SU-DHL-6 (cell line): ENCODE measurements around the gene PPP4R3A.

Source experiments
- H2AFZ ChIP-seq: fragments of 200-600 bp; sonication (generic); 2 replicates; pipeline ENCODE4 v1.6.1; 2014; ENCODE audit warnings: low read depth, mild to moderate bottlenecking, moderate library complexity, mixed read lengths, antibody characterized with exemption, low read length; ENCODE audit not compliant: severe bottlenecking
- H3F3A ChIP-seq: fragments of 200-600 bp; shearing (Covaris generic); 2 replicates; pipeline ENCODE4 v1.6.0; 2016; ENCODE audit warnings: antibody characterized with exemption, mild to moderate bottlenecking; ENCODE audit not compliant: insufficient read depth
- H3K27ac ChIP-seq: fragments of 200-600 bp; sonication (generic); 2 replicates; pipeline ENCODE4 v1.5.1; 2016; ENCODE audit warnings: low read depth, mild to moderate bottlenecking, low read length, moderate library complexity, mixed read lengths
- H3K27me3 ChIP-seq: fragments of 200-600 bp; sonication (generic), shearing (Covaris generic); 2 replicates; pipeline ENCODE4 v1.6.0; 2014; ENCODE audit warnings: mild to moderate bottlenecking, low read length
- H3K36me3 ChIP-seq: fragments of 200-600 bp; sonication (generic); 2 replicates; pipeline ENCODE4 v1.6.1; 2014; ENCODE audit warnings: mild to moderate bottlenecking, low read length, mixed read lengths
- H3K4me2 ChIP-seq: fragments of 300-600, 200-600 bp; shearing (Covaris generic), sonication (generic); 2 replicates; pipeline ENCODE4 v1.6.0; 2014; ENCODE audit warnings: low read length, low read depth, mild to moderate bottlenecking; ENCODE audit not compliant: poor library complexity, severe bottlenecking
- H3K4me3 ChIP-seq: fragments of 200-600 bp; sonication (generic); 2 replicates; pipeline ENCODE4 v1.5.1; 2014; ENCODE audit warnings: antibody characterized with exemption, low read length, mild to moderate bottlenecking, mixed read lengths; ENCODE audit not compliant: insufficient read depth, poor library complexity, severe bottlenecking
- H3K79me2 ChIP-seq: fragments of 200-600 bp; sonication (generic); 2 replicates; pipeline ENCODE4 v1.6.1; 2014; ENCODE audit warnings: mild to moderate bottlenecking, low read length, moderate library complexity; ENCODE audit not compliant: insufficient read depth
- H3K9ac ChIP-seq: fragments of 200-600 bp; sonication (generic); 2 replicates; pipeline ENCODE4 v1.7.0; 2014; ENCODE audit warnings: mild to moderate bottlenecking, low read length
- H3K9me2 ChIP-seq: fragments of 200-600 bp; sonication (generic); replicated peaks from 2 replicates; pipeline ENCODE4 v1.6.1; 2014; ENCODE audit warnings: low read length; ENCODE audit not compliant: insufficient read depth
- H3K9me3 ChIP-seq: fragments of 200-600 bp; sonication (generic); 2 replicates; pipeline ENCODE4 v1.6.1; 2014; ENCODE audit warnings: low read length, mixed read lengths; ENCODE audit not compliant: insufficient read depth
- H4K20me1 ChIP-seq: fragments of 200-600 bp; sonication (generic); 2 replicates; pipeline ENCODE4 v1.6.1; 2014; ENCODE audit warnings: low read depth, mild to moderate bottlenecking, antibody characterized with exemption, low read length, moderate library complexity, mixed read lengths
- EZH2phosphoT487 ChIP-seq: fragments of 200-600 bp; sonication (generic), shearing (Covaris generic); conservative IDR thresholded peaks from 2 replicates; pipeline ENCODE4 v1.6.1; 2018; ENCODE audit warnings: mild to moderate bottlenecking, antibody characterized with exemption, low read length, moderate library complexity, mixed read lengths
- TF ChIP-seq, protein P1 (sequence below): fragments of 200-600 bp; sonication (generic); IDR thresholded peaks from one replicate; pipeline ENCODE4 v1.5.1; 2017; ENCODE audit warnings: antibody characterized with exemption, mild to moderate bottlenecking, low read length, moderate library complexity; ENCODE audit not compliant: insufficient read depth, poor library complexity, severe bottlenecking

The PPP4R3A gene

DNA sequence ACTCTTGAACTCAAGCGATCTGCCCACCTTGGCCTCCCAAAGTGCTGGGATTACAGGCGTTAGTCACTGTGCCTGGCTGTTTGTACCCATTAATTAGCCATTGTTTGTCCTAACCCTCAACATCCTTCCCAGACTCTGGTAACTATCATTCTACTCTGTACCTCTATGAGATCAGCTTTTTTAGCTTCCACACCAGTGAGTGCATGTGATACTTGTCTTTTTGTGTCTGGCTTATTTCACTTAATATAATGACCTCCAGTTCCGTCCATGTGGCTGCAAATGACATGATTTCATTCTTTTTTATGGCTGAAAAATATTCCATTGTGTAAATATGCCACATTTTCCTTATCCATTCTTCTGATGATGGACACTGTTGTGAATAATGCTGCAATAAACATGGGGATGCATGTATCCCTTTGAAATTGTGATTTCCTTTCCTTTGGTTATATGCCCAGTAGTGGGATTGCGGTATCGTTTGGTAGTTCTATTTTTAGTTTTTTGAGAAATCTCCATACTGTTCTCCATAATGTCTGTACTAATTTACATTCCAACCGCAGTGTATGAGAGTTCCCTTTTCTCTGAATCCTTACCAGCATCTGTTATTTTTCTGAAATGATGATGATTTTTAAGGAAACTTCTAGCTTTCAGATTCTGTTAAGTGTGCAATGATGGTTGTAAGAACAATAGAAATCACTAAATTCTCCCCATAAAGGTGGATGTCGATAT is 6.7 kb upstream of the PPP4R3A start:
- Histone ChIP-seq H3K4me3 (no peak overlapping the region), H3F3A (no peaks in the 10 kb centered on the region), H2AFZ (no peak overlapping the region), H3K9ac (no peak overlapping the region), H3K79me2 (no peaks in the 10 kb centered on the region), H3K27me3 (no peaks in the 10 kb centered on the region), H3K9me3 (no peaks in the 10 kb centered on the region), H3K9me2 (no peaks in the 10 kb centered on the region), H3K36me3 (no peaks in the 10 kb centered on the region), H4K20me1 (no peaks in the 10 kb centered on the region), H3K27ac (no peak overlapping the region), H3K4me2 (no peak overlapping the region)
- TF ChIP-seq, protein P1, sequence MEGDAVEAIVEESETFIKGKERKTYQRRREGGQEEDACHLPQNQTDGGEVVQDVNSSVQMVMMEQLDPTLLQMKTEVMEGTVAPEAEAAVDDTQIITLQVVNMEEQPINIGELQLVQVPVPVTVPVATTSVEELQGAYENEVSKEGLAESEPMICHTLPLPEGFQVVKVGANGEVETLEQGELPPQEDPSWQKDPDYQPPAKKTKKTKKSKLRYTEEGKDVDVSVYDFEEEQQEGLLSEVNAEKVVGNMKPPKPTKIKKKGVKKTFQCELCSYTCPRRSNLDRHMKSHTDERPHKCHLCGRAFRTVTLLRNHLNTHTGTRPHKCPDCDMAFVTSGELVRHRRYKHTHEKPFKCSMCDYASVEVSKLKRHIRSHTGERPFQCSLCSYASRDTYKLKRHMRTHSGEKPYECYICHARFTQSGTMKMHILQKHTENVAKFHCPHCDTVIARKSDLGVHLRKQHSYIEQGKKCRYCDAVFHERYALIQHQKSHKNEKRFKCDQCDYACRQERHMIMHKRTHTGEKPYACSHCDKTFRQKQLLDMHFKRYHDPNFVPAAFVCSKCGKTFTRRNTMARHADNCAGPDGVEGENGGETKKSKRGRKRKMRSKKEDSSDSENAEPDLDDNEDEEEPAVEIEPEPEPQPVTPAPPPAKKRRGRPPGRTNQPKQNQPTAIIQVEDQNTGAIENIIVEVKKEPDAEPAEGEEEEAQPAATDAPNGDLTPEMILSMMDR: no peak
- TF ChIP-seq EZH2phosphoT487: no peak

DNA sequence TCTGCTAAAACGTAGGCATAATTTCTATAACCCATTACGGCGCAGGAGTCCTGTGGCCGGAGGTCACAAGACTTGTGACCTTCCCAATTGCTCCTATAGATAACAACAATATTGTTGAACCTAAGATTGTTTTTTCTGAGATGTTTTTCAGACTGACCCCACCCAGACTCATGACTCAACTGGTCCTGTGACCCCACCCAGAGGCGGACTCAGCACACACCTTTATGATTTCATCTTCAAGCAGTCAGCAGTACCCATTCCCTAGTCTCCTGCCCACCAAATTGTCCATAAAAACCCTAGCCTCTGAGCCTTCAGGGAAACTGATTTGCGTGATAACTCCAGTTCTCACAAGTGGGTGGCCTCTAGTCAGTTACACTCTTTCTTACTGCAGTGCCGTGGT is 5.9 kb upstream of the PPP4R3A start:
- no peaks in the 10 kb centered on the region for H3K79me2 ChIP-seq
- H3K9me2 ChIP-seq: no peaks in the 10 kb centered on the region
- H3K36me3 ChIP-seq: no peaks in the 10 kb centered on the region
- no peaks in the 10 kb centered on the region for H3F3A ChIP-seq
- H3K4me2 ChIP-seq: no peak overlapping the region
- no peaks in the 10 kb centered on the region for H3K27me3 ChIP-seq
- H4K20me1 ChIP-seq: no peaks in the 10 kb centered on the region
- no peaks in the 10 kb centered on the region for H3K9me3 ChIP-seq
- TF ChIP-seq EZH2phosphoT487: no peak
- TF ChIP-seq, protein P1: no peak
- no peak overlapping the region for H3K9ac ChIP-seq
- H3K27ac ChIP-seq: no peak overlapping the region
- H3K4me3 ChIP-seq: no peak overlapping the region
- no peak overlapping the region for H2AFZ ChIP-seq

DNA sequence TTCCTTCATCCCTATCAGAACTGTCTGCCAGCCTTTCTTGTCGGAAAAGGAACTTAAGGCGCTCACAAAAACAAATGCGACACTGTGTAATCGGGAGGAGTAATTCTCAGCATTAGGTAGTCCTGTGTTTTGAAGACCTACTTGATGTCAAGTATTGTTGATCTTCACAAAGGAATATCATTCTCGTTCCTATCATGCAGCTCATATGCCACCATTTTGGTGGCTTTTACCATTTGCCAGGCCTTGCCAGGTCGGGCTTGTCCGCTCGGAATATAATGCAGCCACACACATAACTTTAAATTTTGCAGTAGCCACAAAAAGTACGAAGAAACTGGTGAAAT is 903 bp upstream of the PPP4R3A start:
- no peaks in the 10 kb centered on the region for H3F3A ChIP-seq
- H3K9ac ChIP-seq: peak overlapping the region; percentile 88
- peaks cover 22% of the 10 kb centered on the region for H3K36me3 ChIP-seq
- H3K4me2 ChIP-seq: peak overlapping the region; percentile 97
- peak overlapping the region; percentile 93 for H3K27ac ChIP-seq
- H3K4me3 ChIP-seq: peak overlapping the region; percentile 72
- H4K20me1 ChIP-seq: peaks cover 18% of the 10 kb centered on the region; the same call in 1 of the 2 replicates
- no peak for TF ChIP-seq EZH2phosphoT487
- TF ChIP-seq, protein P1: no peak
- no peaks in the 10 kb centered on the region for H3K9me2 ChIP-seq
- no peaks in the 10 kb centered on the region for H3K27me3 ChIP-seq
- H3K79me2 ChIP-seq: peaks cover 38% of the 10 kb centered on the region
- H2AFZ ChIP-seq: peak overlapping the region; percentile 82
- H3K9me3 ChIP-seq: no peaks in the 10 kb centered on the region
